Astrocyte (in vitro differentiated cells and primary cell): ENCODE measurements around the gene NPIPA7.
"Not testable (repeated sequence)": the region's sequence is repeated elsewhere in the genome, so short reads cannot be mapped to it uniquely, and the experiment has no call there.

Experiments used
- CTCF ChIP-seq: IDR thresholded peaks from 2 replicates; pipeline ENCODE4 v1.5.1; 2011; ENCODE audit warnings: low read depth, mild to moderate bottlenecking, inconsistent platforms, low read length, moderate library complexity; ENCODE audit not compliant: insufficient read depth
- EZH2 ChIP-seq: IDR thresholded peaks from 2 replicates; pipeline ENCODE4 v1.6.1; 2012; ENCODE audit warnings: mild to moderate bottlenecking, low read length, inconsistent platforms; ENCODE audit not compliant: insufficient read depth

DNA sequence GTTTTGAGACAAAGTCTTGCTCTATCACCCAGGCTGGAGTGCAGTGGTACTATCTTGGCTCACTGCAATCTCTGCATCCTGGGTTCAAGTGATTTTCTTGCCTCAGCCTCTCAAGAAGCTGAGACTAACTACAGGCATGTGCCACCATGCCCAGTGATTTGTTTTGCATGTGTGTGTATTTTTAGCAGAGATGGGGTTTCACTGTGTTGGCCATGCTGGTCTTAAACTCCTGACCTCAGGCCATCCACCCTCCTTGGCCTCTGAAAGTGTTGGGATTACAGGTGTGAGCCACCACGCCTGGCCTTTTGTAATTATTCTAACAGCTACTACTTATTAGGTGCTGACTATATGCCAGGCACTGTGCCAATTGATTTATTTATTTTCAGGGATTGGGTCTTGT, 25.3 kb downstream of the NPIPA7 start:
- TF ChIP-seq CTCF, EZH2: not testable (repeated sequence)
